Measurements from ENCODE around the gene NOL7. TPM values are rescaled to one million over a fixed set of nuclear protein-coding genes. Genes with fewer than 3 reads are reported as not detected.
A peak's percentile ranks its signal among the peaks of the same experiment; 100 is the strongest.

NOL7 gene
- total and polyA plus RNA-seq, 2 of the 13 experiments (the other 11 are each of a cell fraction or from before 2014, with no cell fraction given), result 37.8 to 186 TPM

- TF ChIP-seq ZBTB33 (CRISPR knock-in tag; IDR thresholded peaks at IDR 0.05) (peak; percentile 60), ZNF562 (CRISPR knock-in tag; IDR thresholded peaks at IDR 0.05; ENCODE audit: borderline replicate concordance) (no peak), ZNF350 (CRISPR knock-in tag; IDR thresholded peaks at IDR 0.05; ENCODE audit: borderline replicate concordance, low read depth) (no peak), ZNF746 (CRISPR knock-in tag; IDR thresholded peaks at IDR 0.05) (peak; percentile 73; the same call in 1 of the 2 replicates), MAX (IDR thresholded peaks at IDR 0.05) (peak; percentile 80), IKZF4 (CRISPR knock-in tag; IDR thresholded peaks at IDR 0.05; ENCODE audit: borderline replicate concordance, low read depth, not compliant biosample characterization) (no peak), ZNF33A (CRISPR knock-in tag; IDR thresholded peaks at IDR 0.05; ENCODE audit: borderline replicate concordance) (no peak), ZNF766 (CRISPR knock-in tag; IDR thresholded peaks at IDR 0.05; ENCODE audit: borderline replicate concordance) (peak; percentile 93), ELF1 (CRISPR knock-in tag; IDR thresholded peaks at IDR 0.05) (peak; percentile 37; the same call in 1 of the 2 replicates), NFIC (IDR thresholded peaks at IDR 0.05; ENCODE audit: low read length) (peak; percentile 98), AHDC1 (CRISPR knock-in tag; IDR thresholded peaks at IDR 0.05; ENCODE audit: borderline replicate concordance) (peak; percentile 90; the same call in 1 of the 2 replicates), ZNF616 (CRISPR knock-in tag; IDR thresholded peaks at IDR 0.05; ENCODE audit: low read depth) (no peak), NR2F6 (IDR thresholded peaks at IDR 0.05) (peak; percentile 99), NR2F6 (CRISPR knock-in tag; IDR thresholded peaks at IDR 0.05) (peak; percentile 99), KDM4B (CRISPR knock-in tag; IDR thresholded peaks at IDR 0.05) (no peak), YEATS4 (CRISPR knock-in tag; IDR thresholded peaks at IDR 0.05; ENCODE audit: borderline replicate concordance) (peak; percentile 61; the same call in 1 of the 2 replicates), CBX2 (IDR thresholded peaks at IDR 0.05; ENCODE audit: low read depth, low read length) (no peak), CBX2 (CRISPR knock-in tag; IDR thresholded peaks at IDR 0.05; ENCODE audit: low read depth) (no peak), ZFAT (CRISPR knock-in tag; conservative IDR thresholded peaks at IDR 0.05) (0 out of 2 replicates have a peak, but pooled peaks have one; percentile 19)
Measured at GRCh38 chr6:13604546-13605416, 10.4 kb upstream of the NOL7 start (continued).
